Measurements from ENCODE around the gene HOXA13.

- no peak for TF ChIP-seq CTCF (optimal IDR thresholded peaks at IDR 0.05 in 1 of 3, IDR thresholded peaks at IDR 0.05 in 1 of 3, conservative IDR thresholded peaks at IDR 0.05 in 1 of 3; ENCODE audit: extremely low read depth in 1 of 3, insufficient read depth in 2 of 3, low read length in 3 of 3)
- no peak for TF ChIP-seq EZH2 (IDR thresholded peaks at IDR 0.05; ENCODE audit: low read length)
These were observed 20.9 kb downstream of the HOXA13 start for GRCh38 chr7:27179030-27179429.

All from keratinocyte (primary cell).